ENCODE results near the gene TAF1D.

- TF ChIP-seq, protein P1, sequence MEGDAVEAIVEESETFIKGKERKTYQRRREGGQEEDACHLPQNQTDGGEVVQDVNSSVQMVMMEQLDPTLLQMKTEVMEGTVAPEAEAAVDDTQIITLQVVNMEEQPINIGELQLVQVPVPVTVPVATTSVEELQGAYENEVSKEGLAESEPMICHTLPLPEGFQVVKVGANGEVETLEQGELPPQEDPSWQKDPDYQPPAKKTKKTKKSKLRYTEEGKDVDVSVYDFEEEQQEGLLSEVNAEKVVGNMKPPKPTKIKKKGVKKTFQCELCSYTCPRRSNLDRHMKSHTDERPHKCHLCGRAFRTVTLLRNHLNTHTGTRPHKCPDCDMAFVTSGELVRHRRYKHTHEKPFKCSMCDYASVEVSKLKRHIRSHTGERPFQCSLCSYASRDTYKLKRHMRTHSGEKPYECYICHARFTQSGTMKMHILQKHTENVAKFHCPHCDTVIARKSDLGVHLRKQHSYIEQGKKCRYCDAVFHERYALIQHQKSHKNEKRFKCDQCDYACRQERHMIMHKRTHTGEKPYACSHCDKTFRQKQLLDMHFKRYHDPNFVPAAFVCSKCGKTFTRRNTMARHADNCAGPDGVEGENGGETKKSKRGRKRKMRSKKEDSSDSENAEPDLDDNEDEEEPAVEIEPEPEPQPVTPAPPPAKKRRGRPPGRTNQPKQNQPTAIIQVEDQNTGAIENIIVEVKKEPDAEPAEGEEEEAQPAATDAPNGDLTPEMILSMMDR (IDR thresholded peaks at IDR 0.05; ENCODE audit: insufficient read depth, low read length, poor library complexity, severe bottlenecking) = no peak
- no peak for TF ChIP-seq EZH2phosphoT487 (conservative IDR thresholded peaks at IDR 0.05; ENCODE audit: low read length)
These were observed 32.4 kb upstream of the TAF1D start for GRCh38 chr11:93773601-93774200.
